Measurements from ENCODE around the gene HRH1. TPM values are rescaled to one million over a fixed set of nuclear protein-coding genes. Genes with fewer than 3 reads are reported as not detected.

HRH1 gene
- total RNA-seq, 1 donor from 2014 or later: not detected

DNA sequence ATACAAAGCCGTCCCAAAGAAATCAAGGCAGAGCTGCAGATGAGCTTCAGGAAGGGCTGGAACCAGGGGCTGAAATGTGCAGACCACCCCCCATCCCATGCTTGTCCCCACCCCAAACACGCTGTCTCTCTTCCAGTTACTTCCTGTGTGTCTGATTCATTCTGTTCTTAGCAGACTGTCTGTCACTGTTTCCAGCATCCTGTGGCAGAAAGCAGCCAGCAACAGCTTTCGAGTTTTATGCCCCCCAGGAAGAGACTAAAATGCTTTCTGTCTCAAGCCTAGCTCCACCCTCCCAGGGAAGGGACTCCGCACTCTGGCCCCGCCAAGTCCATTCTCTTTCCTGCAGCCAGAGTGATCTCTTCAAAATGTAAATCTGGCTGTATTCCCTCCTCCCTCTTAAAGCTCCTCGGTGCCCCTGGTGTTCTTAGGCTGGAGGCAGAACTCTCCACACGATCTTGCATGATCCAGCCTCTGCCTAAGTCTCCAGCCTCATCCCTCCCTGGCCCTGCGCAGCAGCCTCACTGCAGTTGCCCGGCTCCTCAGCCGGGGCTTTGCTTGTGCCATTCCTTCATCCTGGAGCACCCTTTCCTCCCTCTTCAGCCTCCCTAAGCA is 41.5 kb downstream of the HRH1 start:
- H3K27ac Mint-ChIP-seq: no peak overlapping the region
- TF ChIP-seq, protein P1, sequence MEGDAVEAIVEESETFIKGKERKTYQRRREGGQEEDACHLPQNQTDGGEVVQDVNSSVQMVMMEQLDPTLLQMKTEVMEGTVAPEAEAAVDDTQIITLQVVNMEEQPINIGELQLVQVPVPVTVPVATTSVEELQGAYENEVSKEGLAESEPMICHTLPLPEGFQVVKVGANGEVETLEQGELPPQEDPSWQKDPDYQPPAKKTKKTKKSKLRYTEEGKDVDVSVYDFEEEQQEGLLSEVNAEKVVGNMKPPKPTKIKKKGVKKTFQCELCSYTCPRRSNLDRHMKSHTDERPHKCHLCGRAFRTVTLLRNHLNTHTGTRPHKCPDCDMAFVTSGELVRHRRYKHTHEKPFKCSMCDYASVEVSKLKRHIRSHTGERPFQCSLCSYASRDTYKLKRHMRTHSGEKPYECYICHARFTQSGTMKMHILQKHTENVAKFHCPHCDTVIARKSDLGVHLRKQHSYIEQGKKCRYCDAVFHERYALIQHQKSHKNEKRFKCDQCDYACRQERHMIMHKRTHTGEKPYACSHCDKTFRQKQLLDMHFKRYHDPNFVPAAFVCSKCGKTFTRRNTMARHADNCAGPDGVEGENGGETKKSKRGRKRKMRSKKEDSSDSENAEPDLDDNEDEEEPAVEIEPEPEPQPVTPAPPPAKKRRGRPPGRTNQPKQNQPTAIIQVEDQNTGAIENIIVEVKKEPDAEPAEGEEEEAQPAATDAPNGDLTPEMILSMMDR (IDR thresholded peaks at IDR 0.05): no peak
- H3K27me3 Mint-ChIP-seq: peaks cover 21% of the 10 kb centered on the region
- intact Hi-C loops (cut with micrococcal nuclease): no loop called here
- DNase-seq (no peak), ATAC-seq (ENCODE audit: low read depth) (no peak)
- ChIA-PET CTCF (no interaction called here), POLR2A (no interaction called here)
- no peaks in the 10 kb centered on the region for H3K36me3 Mint-ChIP-seq (ENCODE audit: low read depth)
- H3K9me3 Mint-ChIP-seq: peaks cover 2% of the 10 kb centered on the region
- H3K4me3 Mint-ChIP-seq: no peak overlapping the region
- H3K4me1 Mint-ChIP-seq: no peaks in the 10 kb centered on the region

DNA sequence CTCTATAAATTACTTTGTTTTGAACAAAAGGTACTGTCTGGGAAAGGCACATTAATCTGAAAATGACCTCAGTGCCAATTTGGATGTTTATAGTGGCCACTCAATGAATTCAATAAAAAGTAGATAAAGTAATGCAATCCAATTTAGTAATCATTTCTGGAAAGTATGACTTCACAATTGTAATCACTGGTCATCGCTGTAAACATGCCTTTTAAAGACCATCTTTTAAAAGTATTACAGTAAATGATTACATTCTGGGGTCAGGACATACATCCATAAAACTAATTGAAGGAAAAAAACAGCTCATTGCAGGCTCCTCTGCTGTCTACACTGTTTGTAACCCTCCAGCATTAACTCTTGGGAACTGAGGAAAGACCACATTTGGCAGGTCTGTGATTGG is 43.2 kb downstream of the HRH1 start:
- DNase-seq: no peak
- ChIA-PET POLR2A (no interaction called here), CTCF (no interaction called here)
- Mint-ChIP-seq H3K27ac (no peak overlapping the region), H3K27me3 (peaks cover 24% of the 10 kb centered on the region), H3K9me3 (peaks cover 2% of the 10 kb centered on the region), H3K4me1 (no peaks in the 10 kb centered on the region), H3K36me3 (ENCODE audit: low read depth) (no peaks in the 10 kb centered on the region), H3K4me3 (no peak overlapping the region)
- ATAC-seq (ENCODE audit: low read depth): no peak
- intact Hi-C loops (cut with micrococcal nuclease): no loop called here
- TF ChIP-seq, protein P1 (IDR thresholded peaks at IDR 0.05): no peak

DNA sequence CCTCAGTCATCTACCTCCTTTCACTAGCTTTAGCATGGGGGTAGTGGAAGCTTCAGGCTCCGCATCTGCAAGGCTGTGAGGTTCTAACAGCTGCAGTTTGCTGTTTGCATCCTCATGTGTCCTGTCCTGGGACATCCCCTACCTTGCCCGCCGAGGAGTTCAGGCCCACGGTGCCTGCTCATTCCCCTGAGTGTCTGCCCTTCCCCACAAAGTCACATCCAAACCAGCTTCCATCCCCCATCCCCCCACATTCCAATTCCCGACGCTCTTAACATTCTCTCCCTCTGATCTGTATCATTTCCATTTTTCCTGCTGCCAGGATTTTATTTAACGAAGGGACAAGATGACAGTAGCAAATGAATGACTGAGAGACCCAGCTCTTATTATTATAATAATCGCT is 43.8 kb downstream of the HRH1 start:
- no peak for ATAC-seq (ENCODE audit: low read depth)
- intact Hi-C loops (cut with micrococcal nuclease): no loop called here
- Mint-ChIP-seq H3K9me3 (peaks cover 2% of the 10 kb centered on the region), H3K36me3 (ENCODE audit: low read depth) (no peaks in the 10 kb centered on the region), H3K4me3 (no peak overlapping the region), H3K27ac (no peak overlapping the region), H3K4me1 (no peaks in the 10 kb centered on the region), H3K27me3 (peaks cover 23% of the 10 kb centered on the region)
- ChIA-PET POLR2A (interaction anchor here (0.6 kb wide), 1 partner anchor 10 kb away, joined by 5 read pairs; no protein-coding TSS in a partner anchor), CTCF (no interaction called here)
- no peak for DNase-seq
- TF ChIP-seq, protein P1 (IDR thresholded peaks at IDR 0.05): no peak

DNA sequence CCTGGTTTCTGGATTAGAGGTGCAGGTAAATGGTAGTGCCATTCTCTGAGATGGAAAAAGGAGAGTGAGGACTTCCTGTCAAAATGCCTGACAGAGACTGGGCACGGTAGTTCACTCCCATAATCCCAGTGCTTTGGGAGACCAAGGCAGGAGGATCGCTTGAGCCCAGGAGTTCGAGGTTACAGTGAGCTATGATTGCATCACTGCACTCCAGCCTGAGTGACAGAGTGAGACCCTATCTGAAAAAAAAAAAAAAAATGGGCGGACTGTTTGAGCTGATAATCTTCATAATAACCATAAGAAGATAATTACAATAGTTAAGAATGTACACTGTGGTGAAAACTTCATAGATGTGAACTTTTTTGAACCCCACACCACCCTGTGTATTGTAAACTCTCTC is 44.2 kb downstream of the HRH1 start:
- Mint-ChIP-seq H3K4me3 (no peak overlapping the region), H3K36me3 (ENCODE audit: low read depth) (no peaks in the 10 kb centered on the region), H3K9me3 (peaks cover 2% of the 10 kb centered on the region), H3K4me1 (no peaks in the 10 kb centered on the region), H3K27ac (no peak overlapping the region), H3K27me3 (peaks cover 24% of the 10 kb centered on the region)
- ATAC-seq (ENCODE audit: low read depth) (no peak), DNase-seq (no peak)
- ChIA-PET CTCF (no interaction called here), POLR2A (interaction anchor here (0.6 kb wide), 1 partner anchor 9 kb away, joined by 5 read pairs; no protein-coding TSS in a partner anchor)
- intact Hi-C loops (cut with micrococcal nuclease): no loop called here
- TF ChIP-seq, protein P1 (IDR thresholded peaks at IDR 0.05): no peak

DNA sequence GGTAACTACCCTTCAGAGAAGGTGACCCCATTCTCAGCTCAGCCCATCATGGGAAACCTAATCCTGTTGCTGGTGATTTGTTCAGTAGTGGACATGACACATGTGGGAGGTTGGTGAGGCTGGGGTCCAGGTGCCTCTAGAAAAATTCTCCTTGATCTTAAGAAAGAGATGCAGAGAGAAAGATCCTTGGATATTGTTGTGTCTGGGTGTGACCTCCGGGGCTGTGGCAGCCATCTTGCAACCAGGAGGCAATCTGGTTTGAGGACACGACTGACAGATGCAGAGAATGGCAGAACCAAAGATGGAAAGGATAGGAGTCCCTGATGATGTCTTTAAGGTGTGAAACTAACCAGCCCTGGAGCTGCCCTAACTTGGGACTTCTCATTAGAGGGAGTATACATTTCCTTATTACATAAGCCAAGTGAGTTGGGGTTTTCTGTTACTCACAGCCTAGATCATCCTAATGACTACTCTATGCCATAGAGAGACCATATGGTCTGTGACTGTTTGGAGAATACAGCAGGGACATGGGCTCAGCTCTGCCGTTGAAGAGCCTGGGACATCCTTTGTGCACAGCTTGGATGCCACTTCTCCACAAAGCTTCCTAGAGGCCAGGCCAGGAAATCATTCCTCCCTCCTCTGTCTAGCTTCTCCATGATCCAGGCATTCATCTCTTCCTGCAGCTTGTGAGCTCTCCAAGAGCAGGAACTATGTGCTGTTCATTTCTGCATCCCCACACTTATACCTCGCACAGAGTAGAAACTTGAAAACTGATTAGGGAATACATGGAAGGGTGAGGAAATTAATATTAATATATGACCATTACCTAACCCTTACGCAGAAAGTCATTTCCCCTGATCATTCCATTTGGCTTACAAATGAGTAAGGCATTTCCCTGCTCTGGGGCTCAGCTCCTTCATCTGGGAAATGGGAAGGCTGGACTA is 45.9 kb downstream of the HRH1 start:
- Mint-ChIP-seq H3K9me3 (no peaks in the 10 kb centered on the region), H3K4me1 (no peaks in the 10 kb centered on the region), H3K4me3 (no peak overlapping the region), H3K27ac (no peak overlapping the region), H3K36me3 (ENCODE audit: low read depth) (no peaks in the 10 kb centered on the region), H3K27me3 (peaks cover 26% of the 10 kb centered on the region)
- CTCF ChIA-PET: no interaction called here
- TF ChIP-seq, protein P1 (IDR thresholded peaks at IDR 0.05): no peak
- intact Hi-C loops (cut with micrococcal nuclease): no loop called here
- POLR2A ChIA-PET: no interaction called here
- no peak for ATAC-seq (ENCODE audit: low read depth)
- DNase-seq: no peak
